Activated B cell treated with CpG ODN at 0.5 μM for 24 hours (primary cell): ENCODE data around the gene CFI. TPM values are rescaled to one million over a fixed set of nuclear protein-coding genes. Genes with fewer than 3 reads are reported as not detected.

Experiments used
- ATAC-seq: fragments of 200-7000 bp; cut with Tn5 transposase; one replicate; pipeline ENCODE4 v1.10.0; 2021; ENCODE audit warnings: low read depth, mild to moderate bottlenecking, moderate library complexity
- CTCF ChIA-PET: fragments of 350-600 bp; sonication (Branson Sonifier 250); formaldehyde crosslinking; loops from one replicate; lab custom pipeline; 2021; ENCODE audit warnings: antibody characterized with exemption; lab: Charles Lee
- POLR2A ChIA-PET: fragments of 350-600 bp; sonication (Branson Sonifier 250); formaldehyde crosslinking; loops from one replicate; lab custom pipeline; 2021; ENCODE audit warnings: antibody characterized with exemption; lab: Charles Lee
- DNase-seq: peaks from one replicate; pipeline ENCODE4 v3.0.0; 2022
- H3K27ac Mint-ChIP-seq: one replicate; pipeline ENCODE4 v1.8.0; 2020; ENCODE audit warnings: mixed read lengths
- H3K27me3 Mint-ChIP-seq: one replicate; pipeline ENCODE4 v1.8.0; 2021; ENCODE audit warnings: mixed read lengths
- H3K36me3 Mint-ChIP-seq: one replicate; pipeline ENCODE4 v1.8.0; 2021; ENCODE audit warnings: low read depth, mixed read lengths
- H3K4me1 Mint-ChIP-seq: one replicate; pipeline ENCODE4 v1.8.0; 2021; ENCODE audit warnings: mixed read lengths
- H3K4me3 Mint-ChIP-seq: one replicate; pipeline ENCODE4 v1.8.0; 2020; ENCODE audit warnings: mild to moderate bottlenecking, mixed read lengths
- H3K9me3 Mint-ChIP-seq: one replicate; pipeline ENCODE4 v1.8.0; 2020; ENCODE audit warnings: mixed read lengths
- intact Hi-C: fragments of 100-400 bp; cut with micrococcal nuclease; formaldehyde crosslinking; loops from one replicate; pipeline ENCODE4 v1.15.1; 2024
- total RNA-seq: library from RNA; stranded (reverse); gene quantifications from 2 replicates; pipeline ENCODE4 v1.2.3, GENCODE V29; 2022
- TF ChIP-seq, protein P1 (sequence below): fragments of 200-600 bp; IDR thresholded peaks from one replicate; pipeline ENCODE4 v1.8.0; 2022; ENCODE audit warnings: antibody characterized with exemption, mild to moderate bottlenecking

Gene CFI
- total RNA-seq, 1 donor from 2014 or later = not detected

DNA sequence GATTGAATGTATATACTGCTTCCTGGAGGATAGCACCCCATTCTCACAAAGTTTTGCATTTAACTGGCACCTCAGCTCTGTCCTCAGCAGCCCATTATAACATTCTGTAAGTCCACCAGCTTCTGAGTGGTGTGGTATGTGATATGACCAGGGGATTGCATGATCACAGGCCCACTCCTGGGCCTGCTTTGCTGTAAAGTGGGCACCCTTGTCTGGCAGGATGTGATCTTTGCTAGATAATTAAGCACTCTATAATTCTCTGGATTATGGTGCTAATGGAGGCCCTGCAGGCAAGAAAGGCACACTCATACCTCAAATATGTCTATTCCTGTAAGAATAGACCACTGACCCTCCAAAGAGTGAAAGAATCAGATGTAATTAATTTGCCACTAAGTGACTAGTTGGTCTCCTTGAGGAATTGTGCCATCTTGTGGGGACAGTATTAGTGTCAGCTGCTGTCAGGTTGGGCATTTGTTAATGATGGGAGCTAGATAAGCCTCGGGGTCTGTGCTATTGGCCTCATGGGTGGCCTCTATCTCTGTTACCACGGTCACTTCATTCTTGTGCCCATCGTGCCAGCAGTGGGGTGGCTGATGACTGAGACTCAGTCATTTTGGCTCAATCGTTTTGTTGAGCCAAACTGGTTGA lies 2.2 kb upstream of the CFI start:
- Mint-ChIP-seq H3K36me3 (no peaks in the 10 kb centered on the region), H3K9me3 (no peaks in the 10 kb centered on the region), H3K4me3 (no peak overlapping the region), H3K27me3 (peaks cover 4% of the 10 kb centered on the region), H3K27ac (no peak overlapping the region), H3K4me1 (no peaks in the 10 kb centered on the region)
- TF ChIP-seq, protein P1, sequence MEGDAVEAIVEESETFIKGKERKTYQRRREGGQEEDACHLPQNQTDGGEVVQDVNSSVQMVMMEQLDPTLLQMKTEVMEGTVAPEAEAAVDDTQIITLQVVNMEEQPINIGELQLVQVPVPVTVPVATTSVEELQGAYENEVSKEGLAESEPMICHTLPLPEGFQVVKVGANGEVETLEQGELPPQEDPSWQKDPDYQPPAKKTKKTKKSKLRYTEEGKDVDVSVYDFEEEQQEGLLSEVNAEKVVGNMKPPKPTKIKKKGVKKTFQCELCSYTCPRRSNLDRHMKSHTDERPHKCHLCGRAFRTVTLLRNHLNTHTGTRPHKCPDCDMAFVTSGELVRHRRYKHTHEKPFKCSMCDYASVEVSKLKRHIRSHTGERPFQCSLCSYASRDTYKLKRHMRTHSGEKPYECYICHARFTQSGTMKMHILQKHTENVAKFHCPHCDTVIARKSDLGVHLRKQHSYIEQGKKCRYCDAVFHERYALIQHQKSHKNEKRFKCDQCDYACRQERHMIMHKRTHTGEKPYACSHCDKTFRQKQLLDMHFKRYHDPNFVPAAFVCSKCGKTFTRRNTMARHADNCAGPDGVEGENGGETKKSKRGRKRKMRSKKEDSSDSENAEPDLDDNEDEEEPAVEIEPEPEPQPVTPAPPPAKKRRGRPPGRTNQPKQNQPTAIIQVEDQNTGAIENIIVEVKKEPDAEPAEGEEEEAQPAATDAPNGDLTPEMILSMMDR = no peak
- ATAC-seq = no peak
- intact Hi-C loops = loop anchor here (1.0 kb wide), 1 partner anchor 382 kb away; no protein-coding TSS in a partner anchor
- CTCF ChIA-PET = interaction anchor here (0.9 kb wide), 1 partner anchor 382 kb away, joined by 5 read pairs; no protein-coding TSS in a partner anchor
- POLR2A ChIA-PET = interaction anchor here (0.7 kb wide), 1 partner anchor 127 kb away, joined by 7 read pairs; no protein-coding TSS in a partner anchor
- no peak for DNase-seq

DNA sequence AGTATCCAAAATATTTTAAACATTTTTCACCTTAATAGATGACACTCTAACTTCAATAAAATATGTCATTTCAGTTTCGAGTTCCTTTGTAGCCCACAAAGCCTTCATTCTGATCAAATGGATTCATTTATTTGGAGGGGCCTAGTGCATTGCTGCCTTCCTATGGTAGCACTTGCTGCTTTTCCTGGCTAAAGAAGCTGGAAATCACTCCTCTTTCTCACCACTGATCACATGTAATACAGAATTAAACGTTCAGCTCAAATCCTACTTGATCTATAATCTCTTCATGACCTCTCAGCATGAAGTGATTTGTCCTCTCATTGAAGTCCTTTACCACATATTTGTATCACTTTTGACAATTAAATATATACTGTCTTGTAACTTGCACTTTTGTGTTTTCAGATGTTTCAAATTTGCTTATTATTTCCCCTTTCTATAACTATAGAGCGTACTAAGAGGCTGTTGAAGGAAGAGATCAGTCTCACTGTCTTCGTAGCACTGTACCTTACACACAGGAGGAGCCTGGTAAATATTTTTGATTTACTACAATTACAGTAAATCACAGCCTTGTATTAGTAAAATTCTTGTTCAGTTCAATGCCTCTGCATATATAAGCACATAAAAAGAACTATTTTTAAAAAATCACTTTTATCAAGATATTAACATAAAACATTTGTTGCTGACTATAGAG lies 555 bp downstream of the CFI start:
- H3K9me3 Mint-ChIP-seq = peaks cover 4% of the 10 kb centered on the region
- ATAC-seq (no peak), DNase-seq (no peak)
- intact Hi-C loops = no loop called here
- no peak overlapping the region for H3K4me3 Mint-ChIP-seq
- no peaks in the 10 kb centered on the region for H3K4me1 Mint-ChIP-seq
- no peaks in the 10 kb centered on the region for H3K36me3 Mint-ChIP-seq
- TF ChIP-seq, protein P1 = no peak
- no peak overlapping the region for H3K27ac Mint-ChIP-seq
- peaks cover 7% of the 10 kb centered on the region for H3K27me3 Mint-ChIP-seq
- CTCF ChIA-PET = no interaction called here
- POLR2A ChIA-PET = no interaction called here

DNA sequence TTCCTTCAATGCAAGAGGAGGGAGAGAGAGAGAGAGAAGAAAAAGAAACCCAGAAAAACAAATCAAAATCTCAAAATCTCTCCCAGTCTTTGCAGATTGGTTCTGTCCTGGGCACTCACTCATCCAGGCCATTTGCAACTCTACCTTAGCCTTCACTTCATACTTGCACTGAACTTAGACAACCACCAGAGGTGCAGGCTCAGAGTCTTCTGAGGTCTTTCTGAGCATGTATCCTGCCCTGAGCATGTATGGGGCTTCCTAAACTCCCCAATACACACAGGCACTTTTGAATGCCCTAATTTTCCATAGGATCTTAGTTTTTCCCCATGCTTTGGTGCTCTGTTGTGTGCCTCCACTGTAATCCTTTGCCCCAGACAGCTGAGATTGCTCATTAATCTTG lies 2.9 kb downstream of the CFI start:
- ATAC-seq (no peak), DNase-seq (no peak)
- ChIA-PET CTCF (no interaction called here), POLR2A (no interaction called here)
- intact Hi-C loops = no loop called here
- no peaks in the 10 kb centered on the region for H3K36me3 Mint-ChIP-seq
- H3K27me3 Mint-ChIP-seq = peaks cover 21% of the 10 kb centered on the region
- H3K4me3 Mint-ChIP-seq = no peak overlapping the region
- TF ChIP-seq, protein P1 = no peak
- H3K27ac Mint-ChIP-seq = no peak overlapping the region
- peaks cover 18% of the 10 kb centered on the region for H3K9me3 Mint-ChIP-seq
- no peaks in the 10 kb centered on the region for H3K4me1 Mint-ChIP-seq

DNA sequence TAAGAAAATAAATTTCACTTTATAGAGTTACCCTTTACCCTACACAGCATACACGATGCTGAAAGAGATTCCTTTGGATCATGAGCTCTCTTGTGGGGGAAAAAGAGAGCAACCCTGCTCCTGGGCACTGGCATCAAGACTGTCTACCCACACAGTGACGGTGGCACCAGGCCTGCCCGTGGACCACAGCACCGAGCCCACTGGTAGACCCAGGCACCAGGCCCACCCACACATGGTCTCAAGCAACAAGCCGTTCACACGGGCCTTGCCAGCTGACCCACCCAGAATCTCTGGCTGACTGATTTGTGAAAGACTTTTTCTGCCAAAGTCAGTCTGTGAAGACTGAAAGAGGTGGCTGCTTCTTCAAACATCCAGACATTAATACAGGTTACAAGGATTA lies 6.7 kb downstream of the CFI start:
- peaks cover 25% of the 10 kb centered on the region for H3K27me3 Mint-ChIP-seq
- H3K4me3 Mint-ChIP-seq = no peak overlapping the region
- intact Hi-C loops = no loop called here
- TF ChIP-seq, protein P1 = no peak
- no peaks in the 10 kb centered on the region for H3K4me1 Mint-ChIP-seq
- peaks cover 1% of the 10 kb centered on the region for H3K36me3 Mint-ChIP-seq
- CTCF ChIA-PET = no interaction called here
- POLR2A ChIA-PET = no interaction called here
- ATAC-seq (no peak), DNase-seq (no peak)
- H3K27ac Mint-ChIP-seq = no peak overlapping the region
- peaks cover 19% of the 10 kb centered on the region for H3K9me3 Mint-ChIP-seq

DNA sequence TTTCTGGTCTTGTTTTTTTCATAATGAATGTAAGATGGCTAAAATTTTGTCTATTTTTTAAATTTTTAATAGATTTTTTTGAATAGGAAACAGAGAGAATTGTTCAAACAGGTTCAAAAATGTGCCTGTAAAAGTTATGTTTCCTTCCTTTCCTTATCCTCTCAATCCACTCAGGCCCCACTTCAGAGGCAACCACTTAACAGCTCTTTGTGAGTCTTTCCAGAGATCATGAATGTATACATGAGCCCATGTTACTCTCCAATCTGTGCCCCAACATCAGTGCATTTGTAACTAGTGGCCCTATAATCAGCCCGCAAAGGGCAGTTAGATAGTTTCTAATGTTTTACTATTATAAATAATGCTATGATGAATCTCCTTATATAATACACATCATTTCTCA lies 14.0 kb downstream of the CFI start:
- Mint-ChIP-seq H3K27ac (no peak overlapping the region), H3K4me1 (no peaks in the 10 kb centered on the region), H3K4me3 (no peak overlapping the region), H3K27me3 (peaks cover 11% of the 10 kb centered on the region), H3K36me3 (no peaks in the 10 kb centered on the region), H3K9me3 (peaks cover 5% of the 10 kb centered on the region)
- TF ChIP-seq, protein P1 = no peak
- no peak for DNase-seq
- intact Hi-C loops = no loop called here
- POLR2A ChIA-PET = no interaction called here
- CTCF ChIA-PET = no interaction called here
- no peak for ATAC-seq
